GM20431 (cell line): ENCODE measurements around the gene CCDC9B.

Source experiments
- in situ Hi-C: fragments of 300-500 bp; cut with MseI, MboI; formaldehyde crosslinking; loops from one replicate; pipeline ENCODE4 v1.15.0; 2020; ENCODE audit warnings: low sequenced_read_pairs; ENCODE audit not compliant: unreplicated experiment

CCDC9B gene

DNA sequence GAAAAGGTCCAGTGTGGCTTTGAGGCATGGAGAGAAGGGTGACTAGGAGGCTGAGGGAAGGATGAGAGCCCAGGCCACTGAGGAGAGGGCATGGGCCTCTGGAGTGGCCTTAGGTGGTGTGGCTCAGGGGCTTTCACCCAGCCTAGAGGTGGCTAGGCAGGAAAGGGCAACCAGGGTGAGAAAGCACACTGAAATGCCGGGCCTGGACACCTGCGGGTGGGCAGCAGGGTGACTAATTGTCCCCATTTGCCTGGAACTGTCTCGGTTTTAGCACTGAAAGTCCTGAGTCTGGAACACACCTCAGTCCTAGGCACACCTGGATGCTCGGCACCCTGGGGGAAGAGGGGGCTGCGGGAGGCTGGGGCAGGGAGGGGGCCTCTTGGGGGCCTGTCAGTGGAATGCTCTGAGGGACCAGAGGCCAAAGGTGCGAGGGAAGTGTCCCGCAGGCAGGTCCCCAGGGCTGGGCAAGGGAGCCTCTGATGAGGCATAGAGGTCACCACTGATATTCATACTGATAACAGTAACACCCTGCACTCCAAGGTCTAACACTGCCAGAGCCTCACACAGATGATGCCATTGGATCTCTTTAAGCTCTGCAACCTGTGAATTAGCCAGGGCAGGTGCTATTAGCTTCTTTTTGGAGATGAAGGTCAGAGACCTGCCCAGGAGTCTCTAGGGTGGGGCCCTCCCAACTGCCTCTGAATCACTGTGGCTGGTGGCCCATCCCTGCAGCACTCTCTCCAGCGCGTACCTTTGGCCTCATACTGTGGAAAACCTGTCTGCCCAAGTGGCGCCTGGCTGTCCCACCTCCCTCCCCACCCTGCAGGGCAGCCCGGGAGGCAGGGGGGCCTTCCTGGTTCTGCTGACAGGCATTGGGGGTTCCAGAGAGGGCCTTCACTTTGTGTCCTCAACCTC, 7.1 kb upstream of the CCDC9B start:
- in situ Hi-C loops = loop anchor here (10.0 kb wide), 1 partner anchor 77 kb away; no protein-coding TSS in a partner anchor

DNA sequence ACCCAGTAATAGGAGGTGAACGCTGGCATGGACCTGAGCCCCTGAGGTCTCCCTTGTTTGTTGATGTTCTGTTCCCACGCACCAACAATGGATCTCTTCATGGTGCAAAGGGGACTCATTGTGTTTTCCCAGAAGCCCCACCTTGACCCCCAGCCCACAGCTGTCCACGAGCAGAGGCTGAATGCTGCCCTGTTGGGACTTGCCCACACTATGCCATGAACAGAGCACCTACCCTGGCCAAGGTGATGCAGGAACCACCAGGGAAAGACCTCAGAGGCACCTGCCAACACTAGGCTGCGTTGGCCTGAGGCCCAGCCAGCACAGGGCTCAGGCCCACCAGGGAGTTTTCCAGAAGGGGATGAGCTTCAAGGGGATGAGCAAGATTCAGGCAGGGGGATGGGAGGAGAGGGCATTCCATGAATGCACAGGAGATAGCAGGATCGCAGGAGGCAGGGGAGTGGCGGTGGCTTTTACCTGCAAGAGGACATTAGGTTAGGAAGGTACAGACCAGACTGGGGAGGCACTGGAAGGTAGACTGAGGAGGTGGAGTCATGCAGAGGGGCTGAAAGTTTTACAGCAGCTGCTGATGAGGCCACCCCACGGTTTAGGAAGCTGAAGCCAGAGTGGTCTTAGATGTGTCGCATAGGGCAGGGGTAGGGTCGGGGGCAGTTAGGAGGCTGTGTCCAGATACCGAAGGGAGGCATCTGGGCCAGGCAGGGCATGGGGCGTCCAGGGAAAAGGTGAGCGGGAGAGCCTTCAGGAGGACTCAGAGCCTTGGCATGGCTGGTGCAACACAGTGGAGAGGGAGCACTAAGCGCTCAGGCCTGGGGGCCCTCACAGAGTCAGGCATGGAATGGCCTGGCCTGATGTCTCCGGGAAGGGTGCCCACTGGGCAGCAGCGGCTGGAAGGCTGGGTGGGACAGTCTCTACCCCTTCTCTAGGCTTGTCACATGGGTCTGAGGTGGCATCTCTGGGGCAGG, 6.1 kb upstream of the CCDC9B start:
- in situ Hi-C loops = loop anchor here (10.0 kb wide), 1 partner anchor 78 kb away; no protein-coding TSS in a partner anchor

DNA sequence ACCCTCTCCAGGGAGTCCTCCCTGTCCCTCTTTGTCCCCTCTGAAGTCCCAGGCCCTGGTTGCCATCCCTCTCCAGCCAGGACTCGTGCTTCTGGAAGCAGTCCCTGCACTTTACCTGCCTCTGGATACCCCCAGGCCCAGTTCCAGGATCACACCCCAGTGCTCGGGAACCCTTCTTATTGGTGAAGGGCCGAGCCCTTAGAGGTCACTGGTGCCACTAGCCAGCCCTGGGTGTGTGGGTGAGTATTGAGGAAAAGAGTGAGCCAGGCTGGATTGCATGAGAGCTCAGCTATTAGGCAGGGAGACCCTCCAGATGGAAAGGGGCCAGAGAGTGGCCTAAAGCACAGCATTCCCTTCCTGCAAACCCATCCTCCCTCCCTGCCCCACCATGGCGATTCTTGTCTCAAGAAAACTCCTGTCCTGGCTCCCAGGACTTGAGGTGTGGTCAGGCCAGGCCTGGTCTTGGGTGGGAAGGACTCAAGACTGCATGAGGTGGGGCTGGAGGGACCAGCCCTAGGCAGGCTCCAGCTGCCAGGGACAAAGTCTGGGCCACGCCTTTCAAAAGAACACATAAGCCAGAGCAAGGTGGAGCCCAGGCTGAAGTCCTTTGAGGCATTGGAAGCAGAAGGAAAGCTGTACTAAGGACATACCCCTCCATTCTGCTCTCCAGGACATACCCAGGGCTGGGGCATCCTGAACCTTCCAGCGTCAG, 5.3 kb upstream of the CCDC9B start:
- in situ Hi-C loops = loop anchor here (10.0 kb wide), 1 partner anchor 79 kb away; no protein-coding TSS in a partner anchor

DNA sequence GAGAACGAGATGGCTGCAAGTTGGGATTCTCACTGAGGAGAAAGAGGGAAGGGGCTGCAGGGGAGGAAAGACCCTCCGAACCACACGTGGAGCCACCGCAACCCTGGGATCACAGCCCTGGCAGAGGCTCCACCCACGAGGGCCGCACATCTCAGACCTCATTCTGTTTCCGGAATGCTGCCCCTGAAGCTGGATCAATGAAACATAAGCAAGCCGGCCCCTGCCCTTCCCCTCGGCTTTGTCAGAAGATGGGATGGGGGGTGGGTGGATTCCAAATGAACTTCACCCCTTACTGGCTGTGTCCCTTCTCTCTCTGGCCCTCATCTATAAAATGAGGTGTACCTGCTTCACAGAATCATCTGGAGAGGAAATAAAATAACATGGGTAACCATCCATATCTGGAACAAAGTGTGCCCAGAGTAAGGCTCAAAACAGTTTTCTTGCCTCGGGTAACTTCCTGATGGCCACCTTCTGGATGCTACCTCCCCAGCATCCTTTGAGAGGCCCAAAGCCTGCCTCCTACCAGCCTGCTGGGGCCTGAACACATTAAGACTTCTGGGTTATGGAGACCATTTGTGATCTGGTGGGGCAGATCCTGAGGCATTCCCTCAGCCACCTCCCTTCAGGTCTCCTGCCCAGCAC, 4.6 kb upstream of the CCDC9B start:
- in situ Hi-C loops = loop anchor here (10.0 kb wide), 1 partner anchor 79 kb away; no protein-coding TSS in a partner anchor

DNA sequence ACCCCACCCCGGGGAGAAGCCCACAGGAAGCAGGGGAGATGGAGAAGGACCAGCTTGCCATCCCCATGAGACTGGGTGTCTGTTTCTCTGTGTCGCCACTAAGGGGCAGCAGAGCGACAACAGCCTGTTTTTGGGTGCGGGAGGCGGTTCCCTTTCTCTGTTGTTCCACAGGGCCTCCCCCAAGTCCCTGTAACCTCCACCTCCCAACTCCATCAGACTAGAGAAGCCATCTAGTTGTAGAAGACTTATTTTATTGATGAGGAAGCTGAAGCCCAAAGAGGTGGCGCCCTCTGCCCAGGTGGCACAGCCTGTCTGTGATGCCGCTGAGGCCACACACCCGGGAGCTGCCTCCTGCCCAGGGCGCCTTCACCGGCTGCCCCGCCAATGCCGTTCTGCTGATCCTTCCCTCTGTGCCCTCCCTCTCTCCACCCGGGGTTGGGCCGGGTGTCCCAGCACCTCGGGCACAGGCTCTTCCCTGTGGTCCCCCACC, 3.9 kb upstream of the CCDC9B start:
- in situ Hi-C loops = loop anchor here (10.0 kb wide), 1 partner anchor 80 kb away; no protein-coding TSS in a partner anchor

DNA sequence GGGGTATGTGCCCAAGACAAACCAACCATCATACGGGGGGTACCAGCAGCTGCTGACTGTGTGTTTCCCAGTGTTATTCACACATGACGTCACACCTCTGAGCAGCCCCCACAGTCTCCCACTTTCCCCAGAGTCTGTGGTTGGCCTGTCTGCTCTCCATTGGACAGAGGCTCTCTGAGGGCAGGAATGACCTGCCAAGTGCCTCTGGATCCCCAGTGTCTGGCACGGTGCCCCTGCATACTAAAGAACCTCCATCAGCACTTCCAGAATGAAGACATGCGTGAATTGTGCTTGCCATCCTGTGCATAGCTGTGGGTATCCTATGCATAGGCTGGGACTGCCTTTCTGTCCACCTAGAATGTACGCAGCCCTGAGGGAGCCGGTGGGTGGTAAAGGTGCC, 3.5 kb upstream of the CCDC9B start:
- in situ Hi-C loops = loop anchor here (10.0 kb wide), 1 partner anchor 81 kb away; no protein-coding TSS in a partner anchor

DNA sequence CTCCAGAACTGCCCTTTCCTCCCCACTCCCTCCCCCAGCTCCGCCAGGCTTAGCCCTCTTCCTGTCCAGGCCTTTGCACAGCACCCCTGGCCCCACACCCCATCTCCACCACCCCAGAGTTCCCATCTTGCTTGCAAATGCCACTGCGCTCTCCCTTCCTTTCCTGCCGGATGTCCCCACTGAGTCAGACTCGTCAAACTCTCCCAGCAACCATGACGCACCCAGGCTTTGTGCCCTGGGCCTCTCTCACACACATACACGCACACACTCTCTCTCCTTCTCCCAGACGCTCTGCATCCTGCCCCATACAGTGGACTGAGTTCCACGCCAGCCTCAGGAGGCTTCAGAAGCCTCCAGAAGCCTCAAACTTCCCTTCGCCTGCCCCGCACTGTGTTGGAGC, 2.8 kb upstream of the CCDC9B start:
- in situ Hi-C loops = loop anchor here (10.0 kb wide), 1 partner anchor 81 kb away; no protein-coding TSS in a partner anchor

DNA sequence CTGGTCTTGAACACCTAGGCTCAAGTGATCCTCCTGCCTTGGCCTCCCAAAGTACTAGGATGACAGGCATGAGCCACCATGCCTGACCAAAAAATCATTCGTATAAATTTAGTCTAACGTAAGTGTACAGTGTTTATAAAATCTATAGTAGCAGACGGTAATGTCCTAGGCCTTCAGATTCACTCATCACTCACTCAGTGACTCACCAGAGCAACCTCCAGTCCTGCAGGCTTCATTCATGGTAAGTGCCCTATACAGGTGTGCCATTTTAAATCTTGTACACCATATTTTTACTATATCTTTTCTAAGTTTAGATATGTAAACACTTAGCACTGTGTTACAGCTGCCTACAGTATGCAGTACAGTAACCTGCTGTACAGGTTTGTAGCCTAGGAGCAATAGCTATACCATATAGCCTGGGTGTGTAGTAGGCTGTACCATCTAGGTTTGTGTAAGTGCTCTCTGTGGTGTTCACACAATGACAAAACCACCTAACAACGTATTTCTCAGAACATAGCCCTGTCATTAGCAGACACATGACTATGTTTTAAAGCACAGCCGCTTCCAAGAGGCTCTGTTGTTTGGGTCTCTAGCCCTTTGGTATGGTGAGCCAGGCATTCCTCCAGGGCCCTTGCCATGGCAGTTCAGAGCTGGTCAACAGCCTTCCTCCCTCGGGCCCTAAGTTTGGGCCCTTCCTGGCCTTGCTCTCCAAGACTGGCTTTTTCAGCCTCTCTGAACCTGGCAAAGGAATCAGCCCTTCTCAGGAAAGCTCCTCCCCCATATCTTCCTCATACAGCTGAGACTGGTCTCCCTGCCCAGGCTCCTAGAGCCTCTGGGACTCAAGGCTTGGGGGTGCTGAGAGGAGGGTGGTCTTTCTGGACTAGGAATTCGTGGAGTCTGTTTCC, 1.9 kb upstream of the CCDC9B start:
- in situ Hi-C loops = loop anchor here (10.0 kb wide), 1 partner anchor 82 kb away; no protein-coding TSS in a partner anchor

DNA sequence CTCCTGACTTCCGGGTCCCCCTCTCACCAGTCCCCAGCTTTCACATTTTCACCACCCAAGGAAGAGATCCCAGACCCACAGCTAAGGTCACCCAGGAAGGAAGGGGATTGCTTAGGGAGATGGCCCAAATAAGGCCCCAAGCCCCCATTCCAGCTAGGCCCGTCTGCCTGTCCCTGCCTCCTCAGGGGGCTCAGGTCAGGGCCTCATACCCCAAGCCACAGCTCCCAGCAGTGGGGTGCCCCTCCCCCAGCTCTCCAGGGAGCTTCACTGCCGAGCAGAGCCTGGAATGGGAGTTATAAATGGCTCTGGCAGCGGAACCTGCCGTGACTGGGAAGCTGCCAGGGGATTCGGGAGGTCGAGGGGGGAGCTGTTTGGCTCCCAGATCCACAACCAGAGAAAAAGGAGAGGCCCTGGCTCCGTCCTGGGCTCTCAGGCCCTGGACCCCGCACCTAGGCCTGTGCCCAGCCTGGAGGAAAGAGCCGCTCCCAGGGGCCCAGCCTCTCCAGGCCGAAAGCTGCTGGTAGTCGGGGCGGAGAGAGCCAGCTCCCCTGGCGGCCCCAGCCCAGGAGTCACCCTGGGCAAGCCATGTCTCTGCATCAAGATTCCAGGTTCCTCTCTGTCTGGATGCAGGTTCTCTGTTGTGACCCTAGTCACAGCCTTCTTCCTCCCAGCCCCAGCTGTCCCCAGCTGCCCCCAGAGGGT, 550 bp downstream of the CCDC9B start:
- in situ Hi-C loops = loop anchor here (10.0 kb wide), 1 partner anchor 85 kb away; no protein-coding TSS in a partner anchor

DNA sequence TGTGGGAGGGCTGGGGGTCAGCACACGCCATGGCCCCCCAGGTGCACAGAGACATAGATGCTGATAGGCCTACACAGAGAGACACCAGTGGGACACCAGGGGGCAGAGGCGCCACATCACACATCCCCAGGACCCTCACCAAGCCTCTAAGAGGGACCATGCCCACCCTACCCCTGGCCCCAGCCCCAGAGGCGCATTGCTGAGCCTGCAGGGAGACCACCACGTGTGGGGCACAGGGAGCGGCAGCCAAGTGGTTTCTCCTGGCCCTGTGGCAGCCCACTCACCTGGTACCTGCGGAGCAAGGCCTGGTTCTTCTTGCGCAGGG, 1.2 kb downstream of the CCDC9B start:
- in situ Hi-C loops = no loop called here

DNA sequence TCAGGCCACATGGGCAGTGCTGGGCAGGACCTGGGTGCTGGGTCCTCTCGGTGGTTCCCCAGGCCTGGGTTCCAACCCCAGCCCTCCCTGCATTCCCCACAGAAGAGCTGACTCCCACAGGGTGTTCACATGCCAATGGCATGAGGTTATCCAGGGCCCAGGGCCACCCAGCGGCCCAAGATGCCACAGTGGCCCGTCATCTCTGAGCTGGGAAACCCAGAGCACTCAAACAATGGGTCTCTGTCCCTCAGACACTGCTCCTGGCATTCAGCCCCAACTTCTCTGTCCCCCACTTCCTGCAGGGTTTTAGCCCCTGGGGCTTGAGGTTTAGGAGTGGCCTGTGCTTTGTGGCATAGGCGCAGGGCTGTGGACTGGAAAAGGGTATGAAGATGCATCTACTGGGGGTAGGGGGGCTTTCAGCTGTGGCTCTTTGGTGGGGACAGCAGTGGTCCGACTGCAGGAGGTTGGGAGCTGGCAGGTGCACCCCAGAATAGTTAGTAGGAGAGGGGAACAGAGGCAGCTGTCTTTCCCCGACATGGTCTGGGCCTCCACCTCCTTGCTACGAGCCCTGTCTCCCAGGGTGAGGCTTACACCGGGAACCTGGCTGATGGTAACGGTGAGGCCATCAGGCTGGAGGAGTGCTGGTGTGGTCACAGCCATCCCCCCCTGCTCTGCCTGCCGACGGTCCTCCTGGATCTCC, 1.7 kb downstream of the CCDC9B start:
- in situ Hi-C loops = no loop called here

DNA sequence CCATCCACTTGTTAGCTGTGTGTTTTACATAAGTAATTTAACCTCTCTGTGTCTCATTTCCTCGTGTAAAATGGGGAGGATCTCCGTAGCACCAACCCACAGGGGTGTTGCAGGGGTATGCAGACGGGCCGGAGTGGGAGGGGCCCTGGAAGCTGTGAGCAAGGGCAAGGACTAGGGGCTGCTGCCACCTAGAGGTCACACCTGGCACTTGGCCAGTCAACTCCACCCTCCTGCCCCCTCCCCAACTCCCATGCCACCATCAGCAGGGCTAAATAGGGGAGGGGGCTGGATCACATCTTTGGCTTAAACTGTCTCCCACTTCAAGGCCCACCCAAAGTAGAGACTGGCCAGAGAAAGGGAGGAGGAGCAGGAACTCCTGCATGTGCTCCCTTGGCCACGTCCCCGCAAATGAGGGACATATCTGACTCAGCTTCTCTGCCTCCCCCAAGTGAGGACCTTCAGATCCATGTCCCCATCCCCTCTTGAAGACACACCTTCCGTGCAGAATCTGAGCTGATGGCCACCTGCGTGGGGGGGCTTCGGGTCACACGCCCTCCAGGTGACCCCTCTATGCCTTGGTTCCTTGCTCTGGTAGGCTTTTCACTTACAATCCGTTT, 2.6 kb downstream of the CCDC9B start:
- in situ Hi-C loops = no loop called here

DNA sequence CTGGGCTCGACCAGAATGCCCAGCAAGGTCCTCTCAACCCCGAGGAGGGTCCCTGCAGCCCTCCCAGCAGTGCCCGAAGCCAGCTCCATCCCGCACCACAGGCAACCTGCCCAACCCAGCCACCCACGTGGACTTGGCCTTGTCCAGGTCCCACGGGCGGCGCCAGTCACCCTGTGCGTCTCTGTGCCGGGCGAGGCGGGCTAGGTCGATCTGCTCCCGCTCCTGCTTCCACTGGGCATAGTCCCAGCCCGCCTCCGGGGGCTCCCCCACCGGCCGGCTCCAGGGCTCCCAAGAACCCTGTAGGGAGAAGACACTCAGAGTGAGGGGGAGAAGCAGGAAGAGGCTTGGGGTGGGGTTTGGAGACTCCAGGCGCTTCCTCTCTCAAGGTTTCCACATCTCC, 3.1 kb downstream of the CCDC9B start:
- in situ Hi-C loops = no loop called here

DNA sequence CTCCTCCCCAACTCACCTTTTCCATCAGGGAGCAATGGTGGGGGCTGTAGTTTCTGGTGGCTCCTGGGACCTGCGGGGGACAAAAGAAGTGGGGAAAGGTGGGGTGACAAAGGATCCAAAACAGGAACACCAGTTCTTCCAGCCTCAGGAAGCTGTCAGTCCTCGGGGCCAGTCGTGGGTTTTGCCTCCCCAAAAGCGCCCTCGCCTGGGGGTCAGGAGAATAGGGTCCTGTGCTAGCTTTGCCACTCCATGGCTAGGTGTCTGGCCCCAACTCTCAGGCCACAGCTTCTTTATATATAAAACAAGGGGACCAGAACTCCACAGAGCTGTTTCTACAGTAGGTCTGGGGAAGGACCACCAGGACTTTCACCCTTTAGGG, 4.0 kb downstream of the CCDC9B start:
- in situ Hi-C loops = no loop called here

DNA sequence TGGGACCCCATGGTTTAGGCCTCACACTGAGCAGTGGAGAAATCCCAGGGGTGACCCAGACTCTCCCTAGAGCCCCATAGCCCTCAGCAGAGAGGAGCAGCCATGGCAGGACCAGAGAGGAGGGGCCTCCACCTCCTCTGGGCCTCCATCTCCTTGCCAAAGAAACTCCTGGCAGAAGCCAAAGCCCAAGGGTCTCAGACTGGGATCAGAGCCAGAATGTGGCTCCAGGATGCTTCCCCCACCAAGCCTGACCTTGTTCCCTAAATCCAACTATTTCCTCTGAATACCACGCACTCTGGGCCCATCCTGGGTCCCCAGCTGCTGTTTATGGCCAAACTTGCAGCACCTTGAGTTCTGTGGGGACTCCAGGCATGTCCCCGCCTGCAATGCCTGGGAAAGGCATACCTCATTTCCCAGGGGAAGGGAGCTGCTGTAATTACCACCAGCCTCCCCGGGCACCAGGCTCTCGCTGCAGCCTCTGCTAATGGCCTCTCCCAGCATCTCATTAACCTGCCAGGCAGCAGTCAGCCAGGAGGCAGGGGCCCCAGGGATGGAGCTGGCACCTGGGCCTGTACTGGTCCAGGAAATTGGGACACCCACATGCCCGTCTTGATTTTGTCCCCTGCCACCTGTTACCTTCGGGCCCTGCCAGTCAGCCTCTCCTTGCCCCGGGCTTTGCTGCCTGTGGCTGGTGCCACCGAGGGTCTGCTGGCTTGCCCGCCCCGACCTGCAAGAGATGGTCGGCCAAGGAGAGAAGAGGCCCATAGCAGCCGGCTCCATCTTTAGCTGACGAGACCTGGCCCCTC, 4.6 kb downstream of the CCDC9B start:
- in situ Hi-C loops = no loop called here
